ENCODE measurements around the gene DIPK2A. TPM values are rescaled to one million over a fixed set of nuclear protein-coding genes. Genes with fewer than 3 reads are reported as not detected.

Gene DIPK2A
- total and polyA plus RNA-seq, 2 of the 13 experiments (the other 11 are each of a cell fraction or from before 2014, with no cell fraction given), result 5.8 to 8.0 TPM

GRCh38 chr3:143973259-143974021, 1.8 kb downstream of the DIPK2A start (continued):
- TF ChIP-seq, protein P1, sequence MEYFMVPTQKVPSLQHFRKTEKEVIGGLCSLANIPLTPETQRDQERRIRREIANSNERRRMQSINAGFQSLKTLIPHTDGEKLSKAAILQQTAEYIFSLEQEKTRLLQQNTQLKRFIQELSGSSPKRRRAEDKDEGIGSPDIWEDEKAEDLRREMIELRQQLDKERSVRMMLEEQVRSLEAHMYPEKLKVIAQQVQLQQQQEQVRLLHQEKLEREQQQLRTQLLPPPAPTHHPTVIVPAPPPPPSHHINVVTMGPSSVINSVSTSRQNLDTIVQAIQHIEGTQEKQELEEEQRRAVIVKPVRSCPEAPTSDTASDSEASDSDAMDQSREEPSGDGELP (IDR thresholded peaks at IDR 0.05; ENCODE audit: borderline replicate concordance, low read depth), result no peak
- TF ChIP-seq SOX13 (IDR thresholded peaks at IDR 0.05) (no peak; the same call in 1 of the 2 replicates), SOX13 (CRISPR knock-in tag; conservative IDR thresholded peaks at IDR 0.05 in 1 of 2, IDR thresholded peaks at IDR 0.05 in 1 of 2) (peak in 1 of 2 experiments; percentile 90; a peak in 2 of 4 replicates), ZBTB7B (CRISPR knock-in tag; IDR thresholded peaks at IDR 0.05) (peak; percentile 16; the same call in 1 of the 2 replicates), EED (CRISPR knock-in tag; IDR thresholded peaks at IDR 0.05) (no peak), ZNF292 (CRISPR knock-in tag; IDR thresholded peaks at IDR 0.05; ENCODE audit: borderline replicate concordance, low read depth) (no peak), ZBTB3 (CRISPR knock-in tag; IDR thresholded peaks at IDR 0.05; ENCODE audit: borderline replicate concordance, low read depth) (no peak), ZBTB39 (CRISPR knock-in tag; IDR thresholded peaks at IDR 0.05) (no peak), TAF15 (IDR thresholded peaks at IDR 0.05; ENCODE audit: low read depth, low read length, poor library complexity, severe bottlenecking) (no peak), SMYD3 (CRISPR knock-in tag; IDR thresholded peaks at IDR 0.05) (no peak), SIX4 (CRISPR knock-in tag; IDR thresholded peaks at IDR 0.05) (no peak), CERS6 (CRISPR knock-in tag; IDR thresholded peaks at IDR 0.05) (no peak), AHDC1 (CRISPR knock-in tag; IDR thresholded peaks at IDR 0.05; ENCODE audit: borderline replicate concordance) (peak; percentile 39; the same call in 1 of the 2 replicates), ATF7 (IDR thresholded peaks at IDR 0.05) (no peak), ATF7 (CRISPR knock-in tag; IDR thresholded peaks at IDR 0.05) (no peak)
- TF ChIP-seq, protein P2, sequence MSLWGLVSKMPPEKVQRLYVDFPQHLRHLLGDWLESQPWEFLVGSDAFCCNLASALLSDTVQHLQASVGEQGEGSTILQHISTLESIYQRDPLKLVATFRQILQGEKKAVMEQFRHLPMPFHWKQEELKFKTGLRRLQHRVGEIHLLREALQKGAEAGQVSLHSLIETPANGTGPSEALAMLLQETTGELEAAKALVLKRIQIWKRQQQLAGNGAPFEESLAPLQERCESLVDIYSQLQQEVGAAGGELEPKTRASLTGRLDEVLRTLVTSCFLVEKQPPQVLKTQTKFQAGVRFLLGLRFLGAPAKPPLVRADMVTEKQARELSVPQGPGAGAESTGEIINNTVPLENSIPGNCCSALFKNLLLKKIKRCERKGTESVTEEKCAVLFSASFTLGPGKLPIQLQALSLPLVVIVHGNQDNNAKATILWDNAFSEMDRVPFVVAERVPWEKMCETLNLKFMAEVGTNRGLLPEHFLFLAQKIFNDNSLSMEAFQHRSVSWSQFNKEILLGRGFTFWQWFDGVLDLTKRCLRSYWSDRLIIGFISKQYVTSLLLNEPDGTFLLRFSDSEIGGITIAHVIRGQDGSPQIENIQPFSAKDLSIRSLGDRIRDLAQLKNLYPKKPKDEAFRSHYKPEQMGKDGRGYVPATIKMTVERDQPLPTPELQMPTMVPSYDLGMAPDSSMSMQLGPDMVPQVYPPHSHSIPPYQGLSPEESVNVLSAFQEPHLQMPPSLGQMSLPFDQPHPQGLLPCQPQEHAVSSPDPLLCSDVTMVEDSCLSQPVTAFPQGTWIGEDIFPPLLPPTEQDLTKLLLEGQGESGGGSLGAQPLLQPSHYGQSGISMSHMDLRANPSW (CRISPR knock-in tag; IDR thresholded peaks at IDR 0.05; ENCODE audit: borderline replicate concordance), result no peak

Data from HepG2 (cell line).